Calu3 (cell line): Measurements from ENCODE around the gene AMPH. TPM values are rescaled to one million over a fixed set of nuclear protein-coding genes. Genes with fewer than 3 reads are reported as not detected.

ENCODE experiments used
- BruUV-seq: library from RNA; stranded (reverse); fragments of 400-500 nt; replicated peaks from 2 replicates; lab custom pipeline; 2021; lab: Mats Ljungman, UMichigan
- CTCF ChIA-PET: fragments of 300-600 bp; sonication (Branson Sonifier 250); formaldehyde crosslinking; loops from one replicate; lab custom pipeline; 2022; ENCODE audit warnings: antibody characterized with exemption; lab: Charles Lee
- DNase-seq: peaks from one replicate; pipeline ENCODE4 v3.0.0; 2022
- H3K27ac Mint-ChIP-seq: one replicate; pipeline ENCODE4 v1.8.0; 2022; ENCODE audit warnings: mixed read lengths; ENCODE audit not compliant: unreplicated experiment
- H3K27me3 Mint-ChIP-seq: one replicate; pipeline ENCODE4 v1.8.0; 2022; ENCODE audit warnings: mixed read lengths; ENCODE audit not compliant: unreplicated experiment
- H3K36me3 Mint-ChIP-seq: one replicate; pipeline ENCODE4 v1.8.0; 2022; ENCODE audit warnings: mild to moderate bottlenecking, moderate library complexity, mixed read lengths; ENCODE audit not compliant: insufficient read depth, unreplicated experiment
- H3K4me1 Mint-ChIP-seq: one replicate; pipeline ENCODE4 v1.8.0; 2022; ENCODE audit warnings: mild to moderate bottlenecking, low read depth, mixed read lengths; ENCODE audit not compliant: unreplicated experiment
- H3K4me3 Mint-ChIP-seq: one replicate; pipeline ENCODE4 v1.8.0; 2022; ENCODE audit warnings: mild to moderate bottlenecking, low read depth, moderate library complexity, mixed read lengths; ENCODE audit not compliant: unreplicated experiment
- H3K9me3 Mint-ChIP-seq: one replicate; pipeline ENCODE4 v1.8.0; 2022; ENCODE audit warnings: low read depth, mixed read lengths; ENCODE audit not compliant: unreplicated experiment
- intact Hi-C: fragments of 100-400 bp; cut with micrococcal nuclease; formaldehyde crosslinking; loops from one replicate; pipeline ENCODE4 v1.10.0; 2022; ENCODE audit not compliant: unreplicated experiment
- total RNA-seq: library from RNA; stranded (reverse); gene quantifications from 2 replicates; pipeline ENCODE4 v1.2.3, GENCODE V29; 2022
- TF ChIP-seq, protein P1 (sequence below): fragments of 200-600 bp; IDR thresholded peaks from one replicate; pipeline ENCODE4 v1.8.0; 2022; ENCODE audit warnings: antibody characterized with exemption; ENCODE audit not compliant: unreplicated experiment

Gene AMPH
- total RNA-seq, 1 experiment from 2014 or later = not detected

DNA sequence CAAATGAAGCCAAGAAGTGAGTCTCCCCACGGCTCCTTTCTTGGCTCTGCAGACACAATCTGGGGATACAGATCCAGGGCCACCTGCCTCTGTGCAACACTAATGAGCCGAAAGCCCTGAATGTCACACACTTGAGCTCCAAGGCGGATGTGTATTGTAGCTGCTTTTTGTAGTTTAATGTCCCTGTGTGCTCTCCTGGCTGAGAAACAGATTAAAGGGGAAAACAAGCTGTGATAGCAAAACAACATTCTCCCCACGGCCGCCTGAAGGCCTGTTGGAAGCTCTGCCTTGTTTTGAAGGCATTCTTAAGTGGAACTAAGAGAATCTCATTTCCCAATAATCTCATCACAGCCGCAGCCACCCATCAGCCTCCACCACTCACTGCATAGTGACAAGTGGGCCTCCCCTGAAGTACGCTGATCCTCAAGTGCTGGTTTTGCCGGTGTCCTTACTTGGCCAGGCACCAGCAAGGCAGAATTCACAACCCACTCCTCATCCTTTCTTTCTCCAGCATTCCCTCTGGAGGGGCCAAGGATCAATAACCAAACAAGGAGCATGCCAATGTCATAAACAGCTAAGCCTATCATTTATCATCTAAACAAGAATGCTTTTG lies 44.4 kb upstream of the AMPH start:
- Mint-ChIP-seq H3K4me1 (no peaks in the 10 kb centered on the region), H3K36me3 (no peaks in the 10 kb centered on the region), H3K27me3 (peaks cover 54% of the 10 kb centered on the region), H3K4me3 (no peak overlapping the region), H3K27ac (no peak overlapping the region), H3K9me3 (no peaks in the 10 kb centered on the region)
- CTCF ChIA-PET = no interaction called here
- DNase-seq = no peak
- TF ChIP-seq, protein P1, sequence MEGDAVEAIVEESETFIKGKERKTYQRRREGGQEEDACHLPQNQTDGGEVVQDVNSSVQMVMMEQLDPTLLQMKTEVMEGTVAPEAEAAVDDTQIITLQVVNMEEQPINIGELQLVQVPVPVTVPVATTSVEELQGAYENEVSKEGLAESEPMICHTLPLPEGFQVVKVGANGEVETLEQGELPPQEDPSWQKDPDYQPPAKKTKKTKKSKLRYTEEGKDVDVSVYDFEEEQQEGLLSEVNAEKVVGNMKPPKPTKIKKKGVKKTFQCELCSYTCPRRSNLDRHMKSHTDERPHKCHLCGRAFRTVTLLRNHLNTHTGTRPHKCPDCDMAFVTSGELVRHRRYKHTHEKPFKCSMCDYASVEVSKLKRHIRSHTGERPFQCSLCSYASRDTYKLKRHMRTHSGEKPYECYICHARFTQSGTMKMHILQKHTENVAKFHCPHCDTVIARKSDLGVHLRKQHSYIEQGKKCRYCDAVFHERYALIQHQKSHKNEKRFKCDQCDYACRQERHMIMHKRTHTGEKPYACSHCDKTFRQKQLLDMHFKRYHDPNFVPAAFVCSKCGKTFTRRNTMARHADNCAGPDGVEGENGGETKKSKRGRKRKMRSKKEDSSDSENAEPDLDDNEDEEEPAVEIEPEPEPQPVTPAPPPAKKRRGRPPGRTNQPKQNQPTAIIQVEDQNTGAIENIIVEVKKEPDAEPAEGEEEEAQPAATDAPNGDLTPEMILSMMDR = no peak
- no TSS peak for BruUV-seq
- intact Hi-C loops = no loop called here

DNA sequence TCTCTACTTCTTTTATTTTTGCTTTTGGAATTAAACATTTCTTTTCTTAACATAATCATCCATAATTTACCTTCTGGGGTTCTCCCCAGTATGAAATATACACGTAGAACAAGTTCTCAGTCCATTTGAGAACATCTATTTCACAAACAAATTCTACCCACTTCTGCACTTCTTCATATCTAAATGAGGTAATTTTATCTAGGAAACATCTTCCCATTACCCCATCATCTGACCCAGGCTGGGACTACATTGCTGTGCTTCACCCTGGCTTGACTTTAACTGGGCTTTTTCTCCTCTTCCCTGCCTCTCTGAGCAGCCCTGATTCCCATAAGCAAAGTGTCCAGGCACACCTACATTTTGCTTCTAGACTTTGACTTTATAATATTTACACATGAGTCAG lies 43.3 kb upstream of the AMPH start:
- BruUV-seq = no TSS peak
- peaks cover 54% of the 10 kb centered on the region for H3K27me3 Mint-ChIP-seq
- no peaks in the 10 kb centered on the region for H3K36me3 Mint-ChIP-seq
- TF ChIP-seq, protein P1 = no peak
- DNase-seq = no peak
- CTCF ChIA-PET = no interaction called here
- no peaks in the 10 kb centered on the region for H3K9me3 Mint-ChIP-seq
- intact Hi-C loops = no loop called here
- H3K4me3 Mint-ChIP-seq = no peak overlapping the region
- H3K27ac Mint-ChIP-seq = no peak overlapping the region
- H3K4me1 Mint-ChIP-seq = no peaks in the 10 kb centered on the region

DNA sequence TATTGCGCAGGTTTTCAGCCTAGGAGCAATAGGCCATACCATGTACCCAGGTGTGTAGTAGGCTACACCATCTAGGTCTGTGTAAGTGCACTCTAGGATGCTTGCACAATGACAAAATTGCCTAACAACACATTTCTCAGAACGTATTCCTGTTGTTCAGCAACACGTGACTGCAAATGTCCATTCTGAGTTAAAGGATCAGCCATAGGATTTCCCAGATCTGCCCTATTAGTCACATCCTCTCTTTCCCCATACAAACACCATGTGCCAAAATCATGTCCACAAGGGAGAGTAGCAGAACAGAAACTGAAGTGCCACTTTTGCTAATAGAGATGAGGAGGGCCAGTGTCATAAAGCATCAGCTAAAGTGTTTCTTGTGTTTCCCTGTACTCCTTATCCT lies 42.6 kb upstream of the AMPH start:
- CTCF ChIA-PET = no interaction called here
- no peak for DNase-seq
- TF ChIP-seq, protein P1 = no peak
- no TSS peak for BruUV-seq
- Mint-ChIP-seq H3K4me1 (no peaks in the 10 kb centered on the region), H3K36me3 (no peaks in the 10 kb centered on the region), H3K27me3 (peaks cover 58% of the 10 kb centered on the region), H3K27ac (no peak overlapping the region), H3K4me3 (no peak overlapping the region), H3K9me3 (no peaks in the 10 kb centered on the region)
- intact Hi-C loops = no loop called here

DNA sequence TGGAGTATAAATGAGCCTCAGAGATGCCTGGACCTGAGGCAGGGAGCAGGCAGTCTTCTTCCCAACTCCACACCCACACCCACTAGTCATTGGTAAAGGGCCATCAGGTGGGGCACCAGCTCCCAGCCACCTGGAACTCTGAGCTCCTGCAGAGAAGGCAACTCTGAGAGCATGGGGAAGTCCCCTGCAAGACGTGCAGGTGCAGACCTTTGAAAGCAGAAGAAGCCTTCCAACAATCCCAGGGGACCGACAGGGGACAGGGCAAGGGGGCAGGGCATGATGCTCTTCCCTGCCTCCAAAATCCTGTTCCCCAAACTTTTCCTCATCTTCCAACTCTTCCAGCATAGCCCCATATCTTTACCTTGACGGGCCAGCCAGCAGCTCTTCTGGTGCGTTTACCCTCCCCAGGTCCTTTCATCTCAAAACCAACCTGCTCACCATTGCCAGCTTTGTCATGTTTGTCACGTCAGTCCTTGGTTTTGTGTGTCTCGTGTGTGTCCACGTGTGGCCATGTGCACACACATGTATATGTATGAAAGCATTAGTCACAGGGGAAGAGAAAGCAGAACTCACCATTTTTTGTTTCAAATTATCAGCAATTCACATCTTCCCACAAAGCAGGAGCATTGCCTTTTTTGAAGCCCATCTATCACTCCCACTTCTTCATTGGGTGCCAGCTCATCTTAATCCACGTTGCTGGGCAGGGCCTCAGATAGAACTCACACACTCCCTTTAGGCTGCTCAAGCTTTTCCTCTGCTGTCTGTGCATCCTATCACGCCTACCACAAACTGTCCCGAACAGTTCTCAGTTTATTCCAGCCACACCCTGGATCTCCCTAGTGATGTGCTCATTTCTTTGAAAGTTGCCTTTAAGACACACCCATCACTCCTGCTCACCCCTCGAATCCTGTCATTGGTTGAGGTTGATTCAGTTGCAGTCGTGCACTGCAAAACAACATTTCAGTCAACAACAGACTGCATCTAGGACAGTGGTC lies 41.0 kb upstream of the AMPH start:
- intact Hi-C loops = no loop called here
- BruUV-seq = no TSS peak
- CTCF ChIA-PET = no interaction called here
- no peaks in the 10 kb centered on the region for H3K9me3 Mint-ChIP-seq
- no peak overlapping the region for H3K27ac Mint-ChIP-seq
- TF ChIP-seq, protein P1 = no peak
- no peaks in the 10 kb centered on the region for H3K36me3 Mint-ChIP-seq
- no peak overlapping the region for H3K4me3 Mint-ChIP-seq
- H3K4me1 Mint-ChIP-seq = no peaks in the 10 kb centered on the region
- peaks cover 74% of the 10 kb centered on the region for H3K27me3 Mint-ChIP-seq
- DNase-seq = no peak
